ENCODE results near the gene INSR. TPM values are rescaled to one million over a fixed set of nuclear protein-coding genes. Genes with fewer than 3 reads are reported as not detected.

Gene INSR
- total RNA-seq, 1 donor from 2014 or later, result 7.9 TPM

GRCh38 chr19:7336321-7336973, 42.2 kb upstream of the INSR start:
- H3K4me3 ChIP-seq (ENCODE audit: insufficient read depth, low read depth, low read length), result no peak overlapping the region
- H3K9ac ChIP-seq (ENCODE audit: low read length), result no peak overlapping the region
- H3K9me3 ChIP-seq (ENCODE audit: insufficient read depth, low read depth, low read length), result peaks cover 4% of the 10 kb centered on the region
- DNase-seq (ENCODE audit: low read depth), result no peak
- Mint-ChIP-seq H3K4me3 (ENCODE audit: unreplicated experiment) (no peak overlapping the region), H3K27me3 (ENCODE audit: low read depth, unreplicated experiment) (peaks cover 18% of the 10 kb centered on the region), H3K4me1 (ENCODE audit: low read depth, unreplicated experiment) (peaks cover 4% of the 10 kb centered on the region), H3K36me3 (ENCODE audit: low read depth, unreplicated experiment) (no peaks in the 10 kb centered on the region), H3K27ac (ENCODE audit: unreplicated experiment) (no peak overlapping the region), H3K9me3 (ENCODE audit: unreplicated experiment) (no peaks in the 10 kb centered on the region)
- FAIRE-seq, result no peak
- H3K36me3 ChIP-seq (ENCODE audit: insufficient read depth, low read length), result no peaks in the 10 kb centered on the region
- no peak for TF ChIP-seq EZH2 (IDR thresholded peaks at IDR 0.05; ENCODE audit: insufficient read depth, low read length)
- no peaks in the 10 kb centered on the region for H3K79me2 ChIP-seq (ENCODE audit: insufficient read depth, low read length)
- H3K4me1 ChIP-seq (ENCODE audit: insufficient read depth, low read length), result no peaks in the 10 kb centered on the region
- H3K4me2 ChIP-seq (ENCODE audit: low read length), result no peak overlapping the region
- no peaks in the 10 kb centered on the region for H4K20me1 ChIP-seq (ENCODE audit: insufficient read depth, low read length)
- no peak overlapping the region for H3K27ac ChIP-seq (ENCODE audit: low read depth, low read length)
- H3K27me3 ChIP-seq (ENCODE audit: insufficient read depth, low read length), result no peaks in the 10 kb centered on the region
- H2AFZ ChIP-seq (ENCODE audit: low read depth, low read length), result no peak overlapping the region

- FAIRE-seq (no peak), DNase-seq (ENCODE audit: low read depth) (peak; percentile 8)
- H3K9me3 Mint-ChIP-seq (ENCODE audit: unreplicated experiment), result no peaks in the 10 kb centered on the region
- Histone ChIP-seq H4K20me1 (ENCODE audit: insufficient read depth, low read length) (no peaks in the 10 kb centered on the region), H3K79me2 (ENCODE audit: insufficient read depth, low read length) (no peaks in the 10 kb centered on the region), H3K4me3 (ENCODE audit: insufficient read depth, low read depth, low read length) (no peak overlapping the region), H3K27ac (ENCODE audit: low read depth, low read length) (no peak overlapping the region), H3K36me3 (ENCODE audit: insufficient read depth, low read length) (no peaks in the 10 kb centered on the region), H2AFZ (ENCODE audit: low read depth, low read length) (no peak overlapping the region), H3K27me3 (ENCODE audit: insufficient read depth, low read length) (no peaks in the 10 kb centered on the region), H3K9ac (ENCODE audit: low read length) (no peak overlapping the region), H3K4me2 (ENCODE audit: low read length) (no peak overlapping the region), H3K4me1 (ENCODE audit: insufficient read depth, low read length) (no peaks in the 10 kb centered on the region), H3K9me3 (ENCODE audit: insufficient read depth, low read depth, low read length) (peaks cover 6% of the 10 kb centered on the region)
- H3K27ac Mint-ChIP-seq (ENCODE audit: unreplicated experiment), result no peak overlapping the region
- H3K36me3 Mint-ChIP-seq (ENCODE audit: low read depth, unreplicated experiment), result no peaks in the 10 kb centered on the region
- H3K4me1 Mint-ChIP-seq (ENCODE audit: low read depth, unreplicated experiment), result peaks cover 4% of the 10 kb centered on the region
- no peak overlapping the region for H3K4me3 Mint-ChIP-seq (ENCODE audit: unreplicated experiment)
- peaks cover 14% of the 10 kb centered on the region for H3K27me3 Mint-ChIP-seq (ENCODE audit: low read depth, unreplicated experiment)
- TF ChIP-seq EZH2 (IDR thresholded peaks at IDR 0.05; ENCODE audit: insufficient read depth, low read length), result no peak
- TF ChIP-seq CTCF (IDR thresholded peaks at IDR 0.05; ENCODE audit: insufficient read depth, low read depth, low read length), result no peak
Measured at GRCh38 chr19:7333198-7334118, 39.2 kb upstream of the INSR start.

GRCh38 chr19:7331446-7331845, 37.2 kb upstream of the INSR start:
- Mint-ChIP-seq H3K36me3 (ENCODE audit: low read depth, unreplicated experiment) (no peaks in the 10 kb centered on the region), H3K4me3 (ENCODE audit: unreplicated experiment) (no peak overlapping the region), H3K27ac (ENCODE audit: unreplicated experiment) (no peak overlapping the region), H3K27me3 (ENCODE audit: low read depth, unreplicated experiment) (peaks cover 11% of the 10 kb centered on the region), H3K4me1 (ENCODE audit: low read depth, unreplicated experiment) (peaks cover 4% of the 10 kb centered on the region), H3K9me3 (ENCODE audit: unreplicated experiment) (no peaks in the 10 kb centered on the region)
- no peaks in the 10 kb centered on the region for H3K79me2 ChIP-seq (ENCODE audit: insufficient read depth, low read length)
- H3K9ac ChIP-seq (ENCODE audit: low read length), result no peak overlapping the region
- H2AFZ ChIP-seq (ENCODE audit: low read depth, low read length), result no peak overlapping the region
- H3K27me3 ChIP-seq (ENCODE audit: insufficient read depth, low read length), result no peaks in the 10 kb centered on the region
- no peaks in the 10 kb centered on the region for H3K4me1 ChIP-seq (ENCODE audit: insufficient read depth, low read length)
- FAIRE-seq (no peak), DNase-seq (ENCODE audit: low read depth) (no peak)
- H4K20me1 ChIP-seq (ENCODE audit: insufficient read depth, low read length), result no peaks in the 10 kb centered on the region
- H3K4me3 ChIP-seq (ENCODE audit: insufficient read depth, low read depth, low read length), result no peak overlapping the region
- H3K27ac ChIP-seq (ENCODE audit: low read depth, low read length), result no peak overlapping the region
- H3K4me2 ChIP-seq (ENCODE audit: low read length), result no peak overlapping the region
- TF ChIP-seq EZH2 (IDR thresholded peaks at IDR 0.05; ENCODE audit: insufficient read depth, low read length), result no peak
- TF ChIP-seq CTCF (IDR thresholded peaks at IDR 0.05; ENCODE audit: insufficient read depth, low read depth, low read length), result no peak
- no peaks in the 10 kb centered on the region for H3K36me3 ChIP-seq (ENCODE audit: insufficient read depth, low read length)
- H3K9me3 ChIP-seq (ENCODE audit: insufficient read depth, low read depth, low read length), result peaks cover 3% of the 10 kb centered on the region

All from astrocyte (in vitro differentiated cells and primary cell).